NCI-H345 treated with DMSO at 0.1 percent for 48 hours (cell line): ENCODE measurements around the gene SLC7A9.

Experiments used
- DNase-seq: peaks from one replicate; lab custom pipeline; 2025; ENCODE audit not compliant: unreplicated experiment; lab: John Stamatoyannopoulos, UW

The SLC7A9 gene

DNA sequence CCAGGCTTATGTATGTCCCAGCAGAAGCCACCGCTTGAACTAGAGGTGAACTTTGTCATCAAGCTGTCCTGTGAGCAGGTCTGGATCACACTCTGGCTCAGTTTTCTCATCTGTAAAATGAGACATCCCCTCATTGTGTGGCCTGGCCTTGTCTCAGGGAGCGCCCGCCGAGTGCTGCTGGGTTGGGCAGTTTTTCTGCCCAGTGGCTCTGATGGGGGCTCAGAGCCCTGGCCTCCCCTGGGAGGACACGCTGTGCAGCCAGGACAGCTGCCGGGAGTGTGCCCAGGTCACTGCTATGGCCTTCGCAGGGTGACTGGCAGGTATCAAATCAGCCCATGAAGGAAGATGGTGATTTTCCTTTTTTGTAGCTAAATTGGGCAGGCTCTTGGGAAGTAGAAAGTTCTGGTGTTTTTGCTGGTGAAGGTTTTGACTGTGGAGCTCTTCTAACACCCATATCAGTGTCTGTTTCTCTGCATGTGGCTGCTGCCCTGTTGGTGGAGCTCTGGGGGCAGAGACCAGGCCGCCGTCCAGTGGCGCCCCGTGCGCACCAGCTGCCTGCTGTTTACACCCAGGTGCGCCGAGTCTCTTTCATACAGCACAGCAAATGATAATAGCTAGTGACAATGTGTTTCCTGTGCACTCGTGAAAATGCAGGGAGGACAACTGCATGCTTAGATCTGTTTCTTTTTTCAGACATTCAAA, 40.8 kb downstream of the SLC7A9 start:
- DNase-seq = no peak

GRCh38 chr19:32828139-32828538, 41.4 kb downstream of the SLC7A9 start:
- DNase-seq = no peak

- peak; percentile 56 for DNase-seq
Measured at GRCh38 chr19:32824916-32825608, 44.5 kb downstream of the SLC7A9 start.

- DNase-seq = no peak
Measured at GRCh38 chr19:32824191-32824751, 45.3 kb downstream of the SLC7A9 start.

GRCh38 chr19:32823747-32824102, 45.8 kb downstream of the SLC7A9 start:
- DNase-seq = no peak

- no peak for DNase-seq
Measured at GRCh38 chr19:32822916-32823746, 46.4 kb downstream of the SLC7A9 start.

DNA sequence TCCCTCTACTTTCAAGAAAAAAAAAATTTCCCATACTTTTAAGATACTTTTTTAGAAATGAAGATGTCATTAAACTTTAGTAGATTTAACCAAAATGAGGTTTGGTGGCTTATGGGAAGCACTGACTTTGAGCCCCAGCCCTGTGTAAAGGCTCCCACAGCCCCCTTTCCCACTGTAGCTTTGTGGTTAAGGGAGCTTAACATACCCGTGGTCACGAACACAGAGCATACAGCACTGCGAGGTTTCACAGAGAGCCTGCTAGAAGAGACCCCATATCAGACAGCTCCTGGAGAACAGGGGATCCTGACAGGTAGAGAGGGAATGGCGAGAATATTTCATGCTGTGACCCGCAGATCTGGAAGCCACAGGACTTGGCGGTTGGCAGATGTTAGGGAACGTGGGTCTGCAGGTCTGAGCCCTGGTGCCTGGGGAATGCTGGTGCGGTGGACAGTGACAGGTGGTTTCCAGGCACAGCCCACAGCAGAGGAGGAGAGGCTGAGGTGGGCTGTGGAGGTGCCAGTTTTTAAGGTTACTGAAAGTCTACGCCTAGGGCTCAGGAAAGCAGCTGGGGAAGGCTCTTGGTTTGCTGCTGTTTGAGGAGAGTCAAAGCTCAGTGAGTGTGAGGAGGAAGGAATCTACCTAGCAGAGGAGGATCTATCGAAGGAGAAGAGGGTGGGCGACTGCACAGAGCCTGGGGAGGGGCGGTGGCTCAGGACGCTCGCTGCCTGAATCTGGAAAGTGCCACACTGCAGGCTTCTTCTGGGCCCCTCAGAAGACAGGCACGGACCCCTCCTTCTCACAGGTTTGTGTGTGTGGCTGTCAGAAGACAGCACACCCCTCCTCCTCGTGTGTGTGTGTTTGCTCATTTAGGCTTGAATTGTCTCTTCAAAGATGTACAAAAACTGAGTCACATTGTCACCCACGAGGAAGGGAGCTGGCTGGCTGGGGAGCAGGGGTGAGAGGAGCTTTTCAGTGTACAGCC, 49.9 kb downstream of the SLC7A9 start:
- DNase-seq = no peak

- no peak for DNase-seq
Measured at GRCh38 chr19:32818536-32818935, 51.0 kb downstream of the SLC7A9 start.

- peak; percentile 68 for DNase-seq
Measured at GRCh38 chr19:32817569-32818476, 51.7 kb downstream of the SLC7A9 start.

DNA sequence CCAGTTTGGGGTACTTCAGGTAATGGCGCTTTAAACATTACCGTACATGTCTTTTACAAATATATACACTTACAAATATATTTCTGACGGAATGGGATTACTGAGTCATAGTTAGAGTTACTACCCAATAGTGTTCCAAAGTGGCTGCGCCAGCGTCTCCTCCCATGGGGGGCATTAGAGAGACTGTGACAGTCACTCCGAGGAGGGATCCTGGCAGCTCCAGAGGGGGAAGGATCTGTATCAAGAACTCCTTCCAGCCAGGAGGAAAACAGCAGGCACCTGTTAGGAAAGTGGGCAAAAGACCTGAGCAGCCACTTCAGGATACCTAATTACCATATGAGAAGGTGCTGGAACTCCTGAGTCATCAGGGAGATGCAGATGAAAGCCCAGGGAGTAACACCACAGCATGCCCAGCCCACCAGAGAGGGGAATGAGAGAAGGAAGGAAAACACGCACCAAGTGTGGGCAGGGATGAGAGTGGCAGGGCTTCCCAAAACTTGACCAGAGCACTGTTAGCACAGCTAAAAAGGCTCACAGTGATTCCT, 52.9 kb downstream of the SLC7A9 start:
- DNase-seq = peak; percentile 35

DNA sequence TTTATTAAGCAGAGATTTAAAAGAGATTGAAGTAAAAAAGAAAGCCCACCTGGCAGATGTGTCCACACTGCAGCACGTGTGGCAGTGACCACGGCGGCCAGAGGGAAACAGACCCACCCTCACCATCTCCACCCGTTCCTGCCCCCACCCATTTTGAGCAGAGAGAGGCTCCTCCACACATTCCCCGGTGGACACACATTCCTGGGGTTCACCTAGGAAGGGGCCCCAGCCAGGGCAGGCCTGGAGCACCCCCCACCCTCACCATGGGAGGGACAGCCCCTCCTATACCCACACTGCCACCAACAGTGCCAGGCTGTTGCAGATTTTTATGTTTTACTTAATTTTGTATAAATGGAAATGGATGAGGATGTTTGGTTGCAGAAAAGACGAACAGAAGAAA, 54.9 kb downstream of the SLC7A9 start:
- DNase-seq = no peak

GRCh38 chr19:32813862-32814425, 55.6 kb downstream of the SLC7A9 start:
- no peak for DNase-seq

DNA sequence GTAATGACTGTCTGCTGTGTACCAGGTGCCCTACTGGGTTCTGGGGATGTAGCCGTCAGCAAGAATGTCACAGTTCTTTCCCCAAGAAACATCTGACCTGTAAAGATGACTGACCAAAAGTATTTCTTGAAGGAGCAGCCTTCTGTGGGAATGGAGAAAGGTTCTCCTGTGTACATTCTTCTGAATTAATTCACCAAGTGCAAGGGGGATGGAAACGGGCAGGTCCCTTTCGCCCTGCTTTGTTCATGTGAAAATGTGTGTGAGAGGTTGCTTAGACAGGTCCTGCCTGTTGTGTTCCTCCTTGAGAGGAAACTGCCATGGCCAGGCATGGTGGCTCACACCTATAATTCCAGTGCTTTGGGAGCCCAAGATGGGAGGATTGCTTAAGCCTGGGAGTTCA, 57.0 kb downstream of the SLC7A9 start:
- no peak for DNase-seq

DNA sequence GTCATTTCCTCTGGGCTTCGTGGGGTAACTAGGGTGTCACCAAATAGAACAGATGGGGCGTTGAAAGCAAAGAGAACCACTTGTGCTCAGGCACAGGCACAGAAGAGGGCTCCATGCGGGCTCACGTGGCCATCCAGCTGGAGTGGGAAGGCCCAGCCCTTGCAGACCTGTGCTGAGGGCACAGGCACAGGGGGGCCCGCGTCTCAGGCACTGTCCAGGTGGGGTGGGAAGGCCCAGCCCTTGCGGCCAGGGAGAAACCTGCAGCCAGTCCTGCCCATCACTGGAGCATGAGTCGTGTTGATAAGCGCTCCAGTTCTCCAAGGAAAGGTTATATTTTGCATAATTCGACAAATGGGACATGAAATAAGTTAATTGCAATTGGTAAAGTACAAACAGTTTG, 57.5 kb downstream of the SLC7A9 start:
- no peak for DNase-seq

GRCh38 chr19:32811151-32811550, 58.4 kb downstream of the SLC7A9 start:
- no peak for DNase-seq

DNA sequence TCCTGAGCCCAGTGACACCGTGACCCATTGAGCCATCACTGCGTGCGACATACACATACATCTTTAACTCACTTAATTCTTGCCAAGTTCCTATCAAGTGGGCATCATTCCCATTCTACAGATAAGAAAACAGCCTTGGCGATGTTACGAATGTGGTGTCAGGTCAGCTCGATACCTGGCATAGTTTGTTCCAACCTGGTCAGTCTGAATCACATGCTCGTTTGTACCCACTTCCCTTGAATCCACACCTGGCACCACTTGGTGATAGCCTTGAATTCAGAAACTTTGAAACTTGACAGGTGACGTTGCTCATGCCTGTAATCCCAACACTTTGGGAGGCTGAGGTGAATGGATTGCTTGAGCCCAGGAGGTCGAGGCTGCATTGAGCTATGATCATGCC, 59.1 kb downstream of the SLC7A9 start:
- DNase-seq = no peak

DNA sequence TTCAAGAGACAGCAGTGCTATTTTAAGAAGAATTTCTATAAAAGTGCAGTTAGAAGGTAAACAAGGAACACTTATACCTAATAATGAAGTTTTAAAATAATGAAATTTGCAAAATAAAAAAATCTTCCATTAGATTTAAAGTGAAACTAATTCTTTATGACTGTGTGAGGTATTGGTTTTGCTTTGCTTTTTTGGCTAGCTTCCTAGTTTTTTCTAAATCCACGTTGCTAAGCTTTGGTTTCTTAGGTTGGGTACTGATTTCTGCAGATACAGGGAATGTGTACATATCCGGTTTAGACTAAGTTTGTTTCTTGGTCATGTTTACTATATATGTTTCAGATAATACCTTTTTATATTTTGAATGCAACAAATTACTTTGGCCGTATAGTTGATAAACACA, 59.8 kb downstream of the SLC7A9 start:
- DNase-seq = no peak

DNA sequence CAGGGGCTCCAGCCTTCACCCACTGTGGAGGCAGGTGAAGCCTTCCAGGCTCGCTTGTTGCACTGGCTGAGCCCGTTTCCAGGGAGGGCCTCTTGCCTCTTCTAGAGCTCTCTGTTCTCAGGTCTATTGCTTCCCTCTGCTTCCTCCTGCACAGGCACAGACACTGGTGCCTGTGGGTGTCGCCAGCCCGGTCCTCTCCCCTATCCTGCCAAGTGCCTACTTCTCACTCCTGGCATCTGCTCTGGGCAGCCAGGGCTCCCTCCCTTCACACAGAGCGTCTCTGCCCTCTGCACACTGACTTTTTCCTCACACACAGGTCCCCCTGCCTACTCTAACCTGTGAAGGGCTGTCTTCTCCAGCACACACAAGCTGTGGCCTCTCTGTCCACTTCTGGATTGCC, 60.3 kb downstream of the SLC7A9 start:
- no peak for DNase-seq

DNA sequence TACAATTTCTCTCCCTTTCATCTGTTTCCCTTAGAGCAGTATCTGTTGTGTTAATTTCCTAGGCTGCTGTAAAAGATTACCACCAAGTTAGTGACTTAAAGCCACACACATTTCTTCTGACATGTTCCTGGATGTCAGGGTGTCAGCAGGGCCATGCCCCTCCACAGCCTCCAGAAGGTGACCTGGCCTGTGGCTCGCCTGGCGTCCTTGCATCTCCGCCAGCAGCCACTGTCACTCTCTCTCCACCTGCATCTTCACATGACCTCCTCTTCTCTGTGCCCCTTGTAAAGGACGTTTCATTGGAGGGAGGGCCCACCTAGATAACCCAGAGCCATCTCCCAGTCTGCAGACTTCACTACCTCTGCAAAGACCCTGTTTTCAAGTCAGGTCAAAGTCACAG, 61.3 kb downstream of the SLC7A9 start:
- DNase-seq = no peak
